Esophagus muscularis mucosa (tissue), 4 donors: ENCODE results near the gene SDK2. TPM values are rescaled to one million over a fixed set of nuclear protein-coding genes. Genes with fewer than 3 reads are reported as not detected.

Experiments used
- DNase-seq: peaks from one replicate; pipeline ENCODE4 v3.0.0-alpha.2; 2017; ENCODE audit errors: extremely low spot score
- H3K27ac ChIP-seq, 4 donors: fragments of 200-600 bp; sonication (generic); replicated peaks in 1 of 4; 1 replicate in 3 of 4; 2 replicates in 1 of 4; pipeline ENCODE4 v1.5.1; 2016 to 2019; ENCODE audit warnings: mild to moderate bottlenecking in 1 of 4
- H3K27me3 ChIP-seq, 4 donors: fragments of 200-600 bp; sonication (generic); one replicate each; pipeline versions ENCODE4 v1.5.1 to v1.6.0; 2016 to 2019
- H3K36me3 ChIP-seq, 4 donors: fragments of 200-600 bp; sonication (generic); one replicate each; pipeline ENCODE4 v1.5.1; 2016 to 2019
- H3K4me1 ChIP-seq, 4 donors: fragments of 200-600 bp; sonication (generic); one replicate each; pipeline ENCODE4 v1.5.1; 2016 to 2019
- H3K4me3 ChIP-seq, 4 donors: fragments of 200-600 bp; sonication (generic); 1 replicate in 2 of 4; 2 replicates in 2 of 4; pipeline ENCODE4 v1.5.1; 2016 to 2019; ENCODE audit warnings: mild to moderate bottlenecking in 4 of 4, moderate library complexity in 1 of 4
- H3K9me3 ChIP-seq, 4 donors: fragments of 200-600 bp; sonication (generic); 1 replicate in 3 of 4; 2 replicates in 1 of 4; pipeline ENCODE4 v1.5.1; 2016 to 2019
- EP300 ChIP-seq: sonication (generic); formaldehyde crosslinking; IDR thresholded peaks from one replicate; pipeline ENCODE4 v1.6.1; 2017; ENCODE audit warnings: antibody characterized with exemption
- POLR2A ChIP-seq: fragments of 450-650 bp; IDR thresholded peaks from one replicate; pipeline ENCODE4 v1.6.1; 2017; ENCODE audit warnings: antibody characterized with exemption, moderate library complexity, mild to moderate bottlenecking, low read depth
- POLR2AphosphoS5 ChIP-seq, 2 donors: sonication (generic); formaldehyde crosslinking; IDR thresholded peaks; one replicate each; pipeline ENCODE4 v1.6.1; 2017; ENCODE audit warnings: antibody characterized with exemption in 2 of 2
- WGBS: methylation state at CpG from one replicate; pipeline ENCODE4 v1.1.5; 2018; 5-methylcytosine and 5-hydroxymethylcytosine counted together
- intact Hi-C: fragments of 100-400 bp; cut with DNase I; formaldehyde crosslinking; loops from one replicate; pipeline ENCODE4 v1.15.1; 2023
- total RNA-seq, 4 donors: library from RNA; depleted of rRNA; stranded (reverse); fragments of >200 nt; gene quantifications; one replicate each; pipeline versions ENCODE4 v1.1.0 to v1.2.1, GENCODE V29; 2016
- TF ChIP-seq, protein P1 (sequence below), 3 experiments: fragments of 200-600 bp in 2 of 3; fragments of 450-650 bp in 1 of 3; sonication (generic) in 2 of 3; IDR thresholded peaks; one replicate each; pipeline ENCODE4 v1.5.1; 2017 to 2019; ENCODE audit warnings: antibody characterized with exemption in 3 of 3, mild to moderate bottlenecking in 2 of 3, moderate library complexity in 1 of 3

The SDK2 gene
- total RNA-seq, 4 donors from 2014 or later: 0.42 to 2.0 (median 1.2) TPM

DNA sequence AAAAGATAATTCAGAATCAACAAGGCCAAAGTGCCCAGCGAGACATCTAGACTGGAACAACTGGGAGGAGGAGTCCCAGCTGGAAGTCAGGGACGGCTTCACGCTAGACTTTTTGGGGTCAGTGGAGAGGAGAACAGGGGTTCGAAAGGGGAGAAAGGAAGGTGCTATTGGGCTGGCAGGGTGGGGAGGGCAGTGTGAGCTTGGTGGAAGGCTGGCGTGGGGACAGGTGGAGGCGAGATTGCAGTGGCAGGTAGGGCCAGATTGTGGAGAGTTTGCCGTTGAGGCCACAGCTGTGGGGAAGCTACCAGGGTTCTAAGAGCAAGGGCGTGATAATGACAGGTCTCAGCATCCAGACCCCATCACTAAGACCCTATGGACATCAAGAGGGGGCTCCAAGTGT lies 10.5 kb downstream of the SDK2 start:
- DNase-seq: no peak
- intact Hi-C loops: no loop called here
- WGBS: 96% methylated on average over 8 of the region's 8 CpGs
- TF ChIP-seq POLR2AphosphoS5 (IDR thresholded peaks at IDR 0.05): no peak
- no peak for TF ChIP-seq EP300
- TF ChIP-seq, protein P1, sequence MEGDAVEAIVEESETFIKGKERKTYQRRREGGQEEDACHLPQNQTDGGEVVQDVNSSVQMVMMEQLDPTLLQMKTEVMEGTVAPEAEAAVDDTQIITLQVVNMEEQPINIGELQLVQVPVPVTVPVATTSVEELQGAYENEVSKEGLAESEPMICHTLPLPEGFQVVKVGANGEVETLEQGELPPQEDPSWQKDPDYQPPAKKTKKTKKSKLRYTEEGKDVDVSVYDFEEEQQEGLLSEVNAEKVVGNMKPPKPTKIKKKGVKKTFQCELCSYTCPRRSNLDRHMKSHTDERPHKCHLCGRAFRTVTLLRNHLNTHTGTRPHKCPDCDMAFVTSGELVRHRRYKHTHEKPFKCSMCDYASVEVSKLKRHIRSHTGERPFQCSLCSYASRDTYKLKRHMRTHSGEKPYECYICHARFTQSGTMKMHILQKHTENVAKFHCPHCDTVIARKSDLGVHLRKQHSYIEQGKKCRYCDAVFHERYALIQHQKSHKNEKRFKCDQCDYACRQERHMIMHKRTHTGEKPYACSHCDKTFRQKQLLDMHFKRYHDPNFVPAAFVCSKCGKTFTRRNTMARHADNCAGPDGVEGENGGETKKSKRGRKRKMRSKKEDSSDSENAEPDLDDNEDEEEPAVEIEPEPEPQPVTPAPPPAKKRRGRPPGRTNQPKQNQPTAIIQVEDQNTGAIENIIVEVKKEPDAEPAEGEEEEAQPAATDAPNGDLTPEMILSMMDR (IDR thresholded peaks at IDR 0.05): no peak
- TF ChIP-seq POLR2A: no peak
- Histone ChIP-seq H3K27me3 (peaks cover 0 to 32% (median 0%) of the 10 kb centered on the region in 4 donors), H3K4me3 (no peak overlapping the region), H3K27ac (no peak overlapping the region), H3K9me3 (no peaks in the 10 kb centered on the region), H3K4me1 (no peaks in the 10 kb centered on the region), H3K36me3 (no peaks in the 10 kb centered on the region)

DNA sequence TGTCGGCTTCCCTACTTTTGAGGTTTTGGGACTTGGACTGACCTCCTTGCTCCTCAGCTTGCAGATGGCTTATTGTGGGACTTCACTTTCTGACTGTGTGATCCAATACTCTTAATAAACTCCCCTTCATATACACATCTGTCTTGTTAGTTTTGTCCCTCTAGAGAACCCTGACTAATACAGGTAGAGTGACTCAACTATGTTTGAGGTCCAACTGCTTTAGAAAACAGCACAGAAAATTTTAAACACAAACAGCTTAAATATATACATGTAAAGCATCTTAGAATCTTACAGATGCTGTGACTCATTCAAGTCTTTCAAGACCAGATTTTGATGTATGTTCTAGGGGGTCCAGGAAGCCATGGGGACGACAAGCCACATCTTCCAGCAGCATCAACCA lies 11.7 kb downstream of the SDK2 start:
- Histone ChIP-seq H3K4me3 (no peak overlapping the region), H3K27ac (no peak overlapping the region), H3K9me3 (no peaks in the 10 kb centered on the region), H3K27me3 (peaks cover 0 to 26% (median 0%) of the 10 kb centered on the region in 4 donors), H3K36me3 (no peaks in the 10 kb centered on the region), H3K4me1 (no peaks in the 10 kb centered on the region)
- intact Hi-C loops: no loop called here
- no peak for DNase-seq
- TF ChIP-seq, protein P1 (IDR thresholded peaks at IDR 0.05): no peak
- no peak for TF ChIP-seq POLR2AphosphoS5 (IDR thresholded peaks at IDR 0.05)
- no peak for TF ChIP-seq POLR2A
- no peak for TF ChIP-seq EP300
- WGBS: 100% methylated on average over 2 of the region's 2 CpGs

DNA sequence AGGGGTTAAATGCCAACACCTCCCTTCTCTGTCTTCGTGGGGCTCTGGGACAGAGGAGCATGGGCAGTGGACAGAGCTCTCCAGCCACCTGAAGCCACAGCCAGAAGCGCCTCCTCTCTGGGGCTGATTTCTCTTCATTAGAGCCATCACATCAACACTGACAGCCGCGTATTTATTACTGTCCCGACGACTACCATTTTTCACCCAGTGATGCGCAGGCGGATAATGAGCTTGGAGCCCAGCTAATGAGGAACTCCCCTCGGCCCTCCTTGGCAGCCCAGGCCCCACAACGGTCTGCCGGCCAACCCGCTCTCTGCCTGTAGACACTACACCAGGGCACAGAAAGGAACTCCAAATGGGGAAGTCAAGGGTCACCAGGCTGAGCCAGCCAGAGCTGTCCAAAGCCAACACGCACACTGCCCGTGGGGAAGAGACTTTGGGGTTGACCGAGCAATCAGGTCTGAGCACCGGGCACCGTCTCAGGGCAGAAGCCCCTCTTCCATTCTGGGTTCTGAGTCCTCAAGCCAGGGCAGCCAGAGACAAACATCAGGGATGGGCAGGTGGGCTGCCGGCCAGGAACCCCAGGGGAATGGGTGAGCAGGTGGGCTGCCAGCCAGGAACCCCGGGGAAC lies 13.2 kb downstream of the SDK2 start:
- intact Hi-C loops: no loop called here
- no peaks in the 10 kb centered on the region for H3K9me3 ChIP-seq
- no peak for DNase-seq
- TF ChIP-seq POLR2AphosphoS5 (IDR thresholded peaks at IDR 0.05) (no peak), EP300 (no peak), POLR2A (no peak)
- TF ChIP-seq, protein P1 (IDR thresholded peaks at IDR 0.05): no peak
- 82% methylated on average over 12 of the region's 19 CpGs for WGBS
- no peak overlapping the region for H3K4me3 ChIP-seq
- no peaks in the 10 kb centered on the region for H3K4me1 ChIP-seq
- H3K27ac ChIP-seq: no peak overlapping the region
- H3K36me3 ChIP-seq: no peaks in the 10 kb centered on the region
- H3K27me3 ChIP-seq: peaks cover 0 to 21% (median 0%) of the 10 kb centered on the region in 4 donors

DNA sequence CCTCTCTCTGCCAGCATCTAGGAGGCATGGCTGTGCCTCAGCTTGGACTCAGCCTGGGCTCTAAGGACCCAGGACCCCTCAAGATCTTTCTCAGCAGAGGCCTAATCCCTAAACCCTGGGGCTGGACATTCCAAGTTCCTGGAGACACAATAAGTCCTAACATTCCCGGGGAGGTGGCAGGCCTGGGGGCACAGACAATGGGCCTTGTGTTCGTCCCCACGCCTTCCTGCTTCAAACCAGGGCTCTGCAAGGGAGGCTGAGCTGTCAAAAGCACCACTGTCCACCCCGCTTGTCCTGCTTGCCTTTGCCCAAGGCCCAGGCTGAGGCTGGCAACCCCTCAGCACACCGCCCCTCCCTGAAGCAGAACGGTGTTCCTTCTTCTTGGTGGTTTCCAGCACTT lies 13.7 kb downstream of the SDK2 start:
- Histone ChIP-seq H3K36me3 (no peaks in the 10 kb centered on the region), H3K27ac (no peak overlapping the region), H3K4me1 (no peaks in the 10 kb centered on the region), H3K27me3 (peaks cover 0 to 19% (median 0%) of the 10 kb centered on the region in 4 donors), H3K9me3 (no peaks in the 10 kb centered on the region), H3K4me3 (no peak overlapping the region)
- intact Hi-C loops: no loop called here
- no peak for DNase-seq
- WGBS: 88% methylated on average over 6 of the region's 6 CpGs
- TF ChIP-seq POLR2A (no peak), EP300 (no peak), POLR2AphosphoS5 (IDR thresholded peaks at IDR 0.05) (no peak)
- TF ChIP-seq, protein P1 (IDR thresholded peaks at IDR 0.05): no peak
